RWPE1 (cell line): Measurements from ENCODE around the gene GPC5.
A peak's percentile ranks its signal among the peaks of the same experiment; 100 is the strongest.

Source experiments
- CTCF ChIA-PET: fragments of 350-600 bp; sonication (Branson Sonifier 250); formaldehyde crosslinking; extraction: SDS; loops from one replicate; lab custom pipeline; 2021; lab: Yijun Ruan, JAX
- POLR2A ChIA-PET: fragments of 400-600 bp; formaldehyde crosslinking; extraction: SDS; loops from one replicate; lab custom pipeline; 2020; ENCODE audit warnings: antibody characterized with exemption; ENCODE audit not compliant: low non-redundant PET; lab: Yijun Ruan, JAX
- DNase-seq: peaks from one replicate; pipeline ENCODE4 v3.0.0; 2012; ENCODE audit warnings: low spot score
- H3K27ac ChIP-seq: fragments of 450-650 bp; 2 replicates; pipeline ENCODE4 v1.5.1; 2017
- TF ChIP-seq, protein P1 (sequence below): fragments of 450-650 bp; conservative IDR thresholded peaks from 2 replicates; pipeline ENCODE4 v1.5.1; 2017; ENCODE audit warnings: low read depth, mild to moderate bottlenecking

GPC5 gene

DNA sequence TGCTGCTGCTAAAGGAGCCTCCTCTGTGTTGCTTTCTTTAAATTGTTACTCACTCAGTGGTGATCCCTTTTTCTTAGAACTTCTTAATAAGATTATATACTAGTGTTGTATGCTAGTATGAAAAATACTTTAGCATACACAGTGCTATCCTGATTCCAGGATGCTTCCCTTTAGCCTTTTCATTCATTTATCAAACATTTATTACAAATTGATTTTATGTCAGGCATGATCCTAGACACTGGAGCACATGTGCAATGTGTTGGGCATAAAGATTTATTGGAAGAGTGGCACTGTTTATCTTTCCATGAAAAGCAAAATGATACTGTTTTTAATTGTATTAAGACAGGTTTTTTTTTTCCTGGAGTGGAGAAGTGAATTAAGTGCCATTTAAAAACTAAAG lies 249.6 kb downstream of the GPC5 start:
- no peak overlapping the region for H3K27ac ChIP-seq
- POLR2A ChIA-PET: no interaction called here
- DNase-seq: no peak
- CTCF ChIA-PET: no interaction called here
- TF ChIP-seq, protein P1, sequence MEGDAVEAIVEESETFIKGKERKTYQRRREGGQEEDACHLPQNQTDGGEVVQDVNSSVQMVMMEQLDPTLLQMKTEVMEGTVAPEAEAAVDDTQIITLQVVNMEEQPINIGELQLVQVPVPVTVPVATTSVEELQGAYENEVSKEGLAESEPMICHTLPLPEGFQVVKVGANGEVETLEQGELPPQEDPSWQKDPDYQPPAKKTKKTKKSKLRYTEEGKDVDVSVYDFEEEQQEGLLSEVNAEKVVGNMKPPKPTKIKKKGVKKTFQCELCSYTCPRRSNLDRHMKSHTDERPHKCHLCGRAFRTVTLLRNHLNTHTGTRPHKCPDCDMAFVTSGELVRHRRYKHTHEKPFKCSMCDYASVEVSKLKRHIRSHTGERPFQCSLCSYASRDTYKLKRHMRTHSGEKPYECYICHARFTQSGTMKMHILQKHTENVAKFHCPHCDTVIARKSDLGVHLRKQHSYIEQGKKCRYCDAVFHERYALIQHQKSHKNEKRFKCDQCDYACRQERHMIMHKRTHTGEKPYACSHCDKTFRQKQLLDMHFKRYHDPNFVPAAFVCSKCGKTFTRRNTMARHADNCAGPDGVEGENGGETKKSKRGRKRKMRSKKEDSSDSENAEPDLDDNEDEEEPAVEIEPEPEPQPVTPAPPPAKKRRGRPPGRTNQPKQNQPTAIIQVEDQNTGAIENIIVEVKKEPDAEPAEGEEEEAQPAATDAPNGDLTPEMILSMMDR: no peak

GRCh38 chr13:91649456-91649855 lies 251.0 kb downstream of the GPC5 start:
- DNase-seq: no peak
- no peak overlapping the region for H3K27ac ChIP-seq
- POLR2A ChIA-PET: no interaction called here
- CTCF ChIA-PET: no interaction called here
- TF ChIP-seq, protein P1: no peak

DNA sequence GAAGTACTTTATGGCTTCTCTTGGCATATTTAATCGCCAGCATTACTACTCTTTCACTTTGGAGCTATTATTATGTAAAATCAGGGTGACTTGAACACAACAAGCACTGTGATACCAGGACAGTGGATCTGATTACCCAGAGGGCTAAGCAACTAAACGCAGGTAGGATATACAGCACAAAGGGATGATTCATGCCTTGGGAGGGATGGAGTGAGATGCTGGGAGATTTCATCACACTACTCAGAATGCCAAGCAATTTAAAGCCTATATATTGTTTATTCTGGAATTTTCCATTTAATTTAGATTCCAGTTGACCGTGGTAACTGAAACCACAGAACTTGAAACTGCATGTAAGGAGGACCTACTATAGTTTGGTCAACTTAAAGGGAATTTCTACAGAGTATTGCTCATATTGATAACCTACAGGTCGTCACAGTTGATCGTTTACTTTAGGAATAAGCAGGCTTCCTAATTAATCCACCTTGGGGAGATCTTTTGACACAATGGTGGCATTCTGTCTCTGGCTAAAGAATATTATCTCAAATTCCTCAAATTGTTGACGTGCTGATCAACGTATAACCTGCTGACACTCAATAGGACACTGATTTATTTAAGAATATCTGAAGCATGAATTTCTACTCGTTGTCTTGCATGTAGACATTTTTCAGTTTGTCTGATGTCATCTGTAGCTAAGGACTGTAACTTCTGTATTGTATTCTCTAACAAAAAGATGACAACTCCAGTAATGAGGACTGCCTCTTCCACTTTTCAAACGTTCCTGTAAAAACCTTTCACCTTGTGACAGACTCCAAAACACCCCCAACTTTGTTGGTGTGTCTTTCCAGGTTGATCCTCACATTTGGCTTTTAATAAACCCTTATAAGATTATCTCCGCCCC lies 254.2 kb downstream of the GPC5 start:
- ChIA-PET CTCF (no interaction called here), POLR2A (no interaction called here)
- peak; percentile 3 for DNase-seq
- TF ChIP-seq, protein P1: no peak
- H3K27ac ChIP-seq: no peak overlapping the region

- ChIA-PET POLR2A (no interaction called here), CTCF (interaction anchor here (0.6 kb wide), 1 partner anchor 224 kb away, joined by 3 read pairs; no protein-coding TSS in a partner anchor)
- no peak for DNase-seq
- TF ChIP-seq, protein P1: no peak
- no peak overlapping the region for H3K27ac ChIP-seq
These were observed 257.3 kb downstream of the GPC5 start for GRCh38 chr13:91655731-91656130.

DNA sequence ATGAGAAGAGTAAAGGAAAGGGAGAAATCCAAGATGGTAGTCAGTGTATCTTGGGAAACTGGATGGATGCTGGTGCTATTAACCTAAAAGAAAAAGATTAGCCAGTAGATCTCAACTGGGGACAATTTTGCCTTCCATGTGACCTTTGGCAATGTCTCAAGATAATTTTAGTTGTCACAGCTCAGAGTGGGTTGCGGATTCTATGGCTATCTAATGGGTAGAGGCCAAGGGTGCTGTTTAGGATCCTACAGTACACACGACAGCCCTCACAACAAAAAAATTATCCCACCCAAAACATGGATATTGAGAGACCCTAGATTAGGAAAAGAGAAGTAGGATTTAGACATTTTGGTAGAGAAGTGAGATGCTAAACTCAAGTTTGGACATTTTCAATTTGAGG lies 258.9 kb downstream of the GPC5 start:
- no peak for DNase-seq
- TF ChIP-seq, protein P1: no peak
- no peak overlapping the region for H3K27ac ChIP-seq
- POLR2A ChIA-PET: no interaction called here
- CTCF ChIA-PET: no interaction called here

DNA sequence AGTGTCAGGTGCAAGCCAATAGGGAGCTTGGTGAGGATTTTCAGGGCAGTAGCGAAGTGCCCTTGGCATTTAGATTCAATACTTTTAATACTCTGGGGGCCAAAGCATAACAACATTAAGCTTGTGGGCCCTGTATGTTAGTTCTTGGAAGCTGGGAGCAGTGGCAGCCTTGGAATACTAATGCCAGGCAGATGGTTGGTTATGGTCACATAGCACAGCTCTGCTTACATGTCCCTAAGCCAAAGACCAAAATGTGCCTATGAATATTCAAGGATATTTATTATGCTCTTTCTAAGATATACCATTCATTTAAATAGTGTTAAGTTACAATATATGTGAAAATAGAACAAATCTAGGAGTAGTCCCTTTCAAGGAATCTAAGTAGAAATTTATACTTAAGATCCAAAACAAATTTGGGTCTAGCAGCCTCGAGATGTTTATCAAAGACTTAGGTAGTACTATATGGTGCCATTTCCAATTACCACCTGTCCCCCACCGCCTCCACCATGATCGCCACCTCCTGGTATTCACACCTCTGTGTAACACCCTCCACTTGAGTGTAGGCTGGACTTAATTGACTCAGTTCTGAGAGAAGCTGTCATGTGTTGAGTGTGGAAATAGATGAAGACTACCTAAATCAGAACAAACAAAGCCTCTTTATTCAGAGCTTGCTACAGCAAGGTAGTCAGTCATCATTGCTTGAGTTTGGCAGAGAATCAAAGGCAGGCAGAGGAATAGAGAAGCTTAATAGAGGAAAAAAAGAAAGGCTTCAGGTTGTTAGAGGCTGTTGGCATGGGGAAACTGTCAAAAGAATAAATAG lies 261.0 kb downstream of the GPC5 start:
- H3K27ac ChIP-seq: no peak overlapping the region
- TF ChIP-seq, protein P1: no peak
- POLR2A ChIA-PET: no interaction called here
- CTCF ChIA-PET: no interaction called here
- no peak for DNase-seq
